Adrenal gland (tissue), 12 donors: ENCODE results near the gene IYD. TPM values are rescaled to one million over a fixed set of nuclear protein-coding genes. Genes with fewer than 3 reads are reported as not detected.

ENCODE experiments used
- DNase-seq, 7 donors: peaks; one replicate each; pipeline ENCODE4 v3.0.0-alpha.2; 2019 to 2020
- H3K27ac ChIP-seq, 5 donors: fragments of 200-600 bp; sonication (generic) in 4 of 5; 1 replicate in 3 of 5; 2 replicates in 2 of 5; pipeline versions ENCODE4 v1.5.1 to v1.8.0; 2016 to 2020; ENCODE audit warnings: mild to moderate bottlenecking in 1 of 5
- H3K27me3 ChIP-seq: fragments of 200-600 bp; 2 replicates; pipeline ENCODE4 v1.8.0; 2021
- H3K36me3 ChIP-seq, 2 donors: fragments of 200-600 bp; replicated peaks in 1 of 2; 1 replicate in 1 of 2; 2 replicates in 1 of 2; pipeline versions ENCODE4 v1.5.1 to v1.8.0; 2018 to 2022
- H3K4me1 ChIP-seq, 2 donors: fragments of 200-600 bp; replicated peaks in 1 of 2; 1 replicate in 1 of 2; 2 replicates in 1 of 2; pipeline versions ENCODE4 v1.5.1 to v1.8.0; 2018 to 2021
- H3K4me3 ChIP-seq, 4 donors: fragments of 200-600 bp; sonication (generic) in 3 of 4; one replicate each; pipeline ENCODE4 v1.5.1; 2016 to 2018
- H3K9me3 ChIP-seq, 3 donors: fragments of 200-600 bp; sonication (generic) in 1 of 3; replicated peaks in 1 of 3; 1 replicate in 2 of 3; 2 replicates in 1 of 3; pipeline versions ENCODE4 v1.5.1 to v1.8.0; 2016 to 2021
- POLR2A ChIP-seq, 2 donors: fragments of 450-650 bp; IDR thresholded peaks; one replicate each; pipeline ENCODE4 v1.6.1; 2017; ENCODE audit warnings: antibody characterized with exemption in 2 of 2, mild to moderate bottlenecking in 2 of 2, moderate library complexity in 1 of 2
- WGBS, 4 donors: extraction: QIAGEN DNeasy Blood & Tissue Kit in 2 of 4; methylation state at CpG; one replicate each; pipeline versions ENCODE4 v1.1.5 to v1.1.7; 2013 to 2017; 5-methylcytosine and 5-hydroxymethylcytosine counted together
- intact Hi-C, 2 donors: fragments of 100-400 bp; cut with DNase I; formaldehyde crosslinking; loops; one replicate each; pipeline versions ENCODE4 v1.14.1 to v1.15.0; 2022 to 2023
- polyA plus RNA-seq, 3 donors: library from polyadenylated mRNA; stranded (reverse); fragments of 200-250 nt in 2 of 3; fragments of 350-450 nt in 1 of 3; fragmentation: Illumina TruSeq in 1 of 3; extraction: RNeasy Lipid Tissue Mini Kit (QIAGEN cat#74804) in 1 of 3; gene quantifications; one replicate each; pipeline ENCODE4 v1.2.3, GENCODE V29; 2013 to 2014
- total RNA-seq, 9 donors: library from RNA; depleted of rRNA in 4 of 9; stranded (reverse); fragments of >200 nt in 4 of 9; fragments of 120-200 nt in 1 of 9; fragmentation: NEBNext Ultra II Directional in 1 of 9; extraction: Animal tissue kit (Norgen Biotek cat#: 25700) in 1 of 9; gene quantifications; one replicate each; pipeline versions ENCODE4 v1.1.0 to v1.2.4, GENCODE V29; 2013 to 2023
- TF ChIP-seq, protein P1 (sequence below), 6 experiments: fragments of 450-650 bp in 4 of 6; fragments of 200-600 bp in 2 of 6; sonication (generic) in 1 of 6; IDR thresholded peaks; 1 replicate in 5 of 6; 2 replicates in 1 of 6; pipeline versions ENCODE4 v1.5.1 to v1.8.0; 2016 to 2021; ENCODE audit warnings: antibody characterized with exemption in 6 of 6, mild to moderate bottlenecking in 2 of 6, moderate library complexity in 1 of 6
- donor health status: healthy with polysubstance abuse.
- donor health status: Bipolar disorder and iron deficiency.
- donor health status: DM: yes; HTN: yes; CAD: no.
- donor health status: DM: no; HTN: no; CAD: no.
- donor health status: DM: no; HTN: no; CAD: no.
- donor health status: DM: yes; HTN: yes; CAD: no.

Gene IYD
- total and polyA plus RNA-seq, 12 donors, result 0.04 to 0.95 TPM; not detected in 10

GRCh38 chr6:150394899-150395295 lies 26.1 kb downstream of the IYD start:
- intact Hi-C loops, result loop anchor here in 1 of 2 donors (5.0 kb wide), 1 partner anchor 308 kb away; no protein-coding TSS in a partner anchor
- Histone ChIP-seq H3K27ac (no peak overlapping the region), H3K4me1 (no peaks in the 10 kb centered on the region), H3K4me3 (no peak overlapping the region), H3K9me3 (no peaks in the 10 kb centered on the region), H3K36me3 (no peaks in the 10 kb centered on the region), H3K27me3 (peaks cover 6% of the 10 kb centered on the region)
- no peak for DNase-seq
- 76 to 89% (median 82%) methylated on average over 3 of the region's 3 CpGs for WGBS, 4 donors
- TF ChIP-seq, protein P1, sequence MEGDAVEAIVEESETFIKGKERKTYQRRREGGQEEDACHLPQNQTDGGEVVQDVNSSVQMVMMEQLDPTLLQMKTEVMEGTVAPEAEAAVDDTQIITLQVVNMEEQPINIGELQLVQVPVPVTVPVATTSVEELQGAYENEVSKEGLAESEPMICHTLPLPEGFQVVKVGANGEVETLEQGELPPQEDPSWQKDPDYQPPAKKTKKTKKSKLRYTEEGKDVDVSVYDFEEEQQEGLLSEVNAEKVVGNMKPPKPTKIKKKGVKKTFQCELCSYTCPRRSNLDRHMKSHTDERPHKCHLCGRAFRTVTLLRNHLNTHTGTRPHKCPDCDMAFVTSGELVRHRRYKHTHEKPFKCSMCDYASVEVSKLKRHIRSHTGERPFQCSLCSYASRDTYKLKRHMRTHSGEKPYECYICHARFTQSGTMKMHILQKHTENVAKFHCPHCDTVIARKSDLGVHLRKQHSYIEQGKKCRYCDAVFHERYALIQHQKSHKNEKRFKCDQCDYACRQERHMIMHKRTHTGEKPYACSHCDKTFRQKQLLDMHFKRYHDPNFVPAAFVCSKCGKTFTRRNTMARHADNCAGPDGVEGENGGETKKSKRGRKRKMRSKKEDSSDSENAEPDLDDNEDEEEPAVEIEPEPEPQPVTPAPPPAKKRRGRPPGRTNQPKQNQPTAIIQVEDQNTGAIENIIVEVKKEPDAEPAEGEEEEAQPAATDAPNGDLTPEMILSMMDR (IDR thresholded peaks at IDR 0.05), result no peak
- no peak for TF ChIP-seq POLR2A (IDR thresholded peaks at IDR 0.05)

GRCh38 chr6:150395388-150396009 lies 26.7 kb downstream of the IYD start:
- TF ChIP-seq, protein P1 (IDR thresholded peaks at IDR 0.05), result peak; percentile 49 to 74 (median 62)
- no peak for TF ChIP-seq POLR2A (IDR thresholded peaks at IDR 0.05)
- intact Hi-C loops, result no loop called here
- DNase-seq, result peak; percentile 24 to 70 (median 47)
- Histone ChIP-seq H3K36me3 (no peaks in the 10 kb centered on the region), H3K4me1 (no peaks in the 10 kb centered on the region), H3K27ac (no peak overlapping the region), H3K4me3 (no peak overlapping the region), H3K9me3 (no peaks in the 10 kb centered on the region), H3K27me3 (peaks cover 6% of the 10 kb centered on the region)
- WGBS, 4 donors, result 46 to 51% (median 48%) methylated on average over 12 of the region's 12 CpGs

DNA sequence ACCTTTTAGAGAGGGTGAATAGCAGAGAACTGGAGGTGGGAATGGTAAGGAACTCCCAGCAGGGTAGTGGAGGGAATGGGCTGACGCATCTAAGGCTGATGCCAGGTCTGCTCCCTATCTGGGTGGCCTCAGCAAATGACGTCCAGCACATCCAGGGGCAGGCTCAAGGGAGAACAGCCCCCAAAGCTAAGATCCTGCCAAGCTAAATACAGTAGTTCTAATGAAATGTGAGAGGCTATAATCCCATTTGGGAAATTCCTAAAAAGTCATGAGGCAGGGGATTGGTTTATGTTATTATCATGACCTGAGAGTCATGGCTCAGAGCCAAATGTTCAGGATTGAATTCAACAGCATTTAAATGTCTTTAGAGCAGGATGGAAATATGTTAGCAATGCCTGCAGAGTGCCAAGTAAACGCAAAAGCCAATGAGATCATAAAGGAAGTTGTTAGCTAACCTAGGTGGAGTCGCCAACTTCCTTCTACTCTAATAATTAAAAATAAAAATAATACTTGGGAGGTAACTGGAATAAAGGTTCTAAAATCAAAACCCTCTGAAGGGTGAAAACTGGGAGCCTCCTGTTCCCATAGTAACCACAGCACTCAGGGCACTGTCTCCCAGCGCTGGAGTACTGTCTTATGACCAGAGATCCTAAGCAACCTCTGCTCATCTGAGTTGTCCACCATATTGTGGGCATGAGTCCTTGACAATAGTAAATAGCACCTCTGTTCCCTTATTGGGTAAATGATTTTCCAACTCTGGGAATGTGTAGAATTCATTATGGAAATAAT lies 34.8 kb downstream of the IYD start:
- H3K9me3 ChIP-seq, result no peaks in the 10 kb centered on the region
- H3K27me3 ChIP-seq, result no peaks in the 10 kb centered on the region
- intact Hi-C loops, result no loop called here
- TF ChIP-seq, protein P1 (IDR thresholded peaks at IDR 0.05), result no peak
- DNase-seq, result peak in 4 of 7 donors; percentile 31 to 68 (median 38)
- WGBS, 4 donors, result 39 to 45% (median 43%) methylated on average over 5 of the region's 5 CpGs
- H3K4me1 ChIP-seq, result no peaks in the 10 kb centered on the region
- H3K36me3 ChIP-seq, result no peaks in the 10 kb centered on the region
- H3K27ac ChIP-seq, result peak overlapping the region in 1 of 5 donors; percentile 13
- H3K4me3 ChIP-seq, result no peak overlapping the region

DNA sequence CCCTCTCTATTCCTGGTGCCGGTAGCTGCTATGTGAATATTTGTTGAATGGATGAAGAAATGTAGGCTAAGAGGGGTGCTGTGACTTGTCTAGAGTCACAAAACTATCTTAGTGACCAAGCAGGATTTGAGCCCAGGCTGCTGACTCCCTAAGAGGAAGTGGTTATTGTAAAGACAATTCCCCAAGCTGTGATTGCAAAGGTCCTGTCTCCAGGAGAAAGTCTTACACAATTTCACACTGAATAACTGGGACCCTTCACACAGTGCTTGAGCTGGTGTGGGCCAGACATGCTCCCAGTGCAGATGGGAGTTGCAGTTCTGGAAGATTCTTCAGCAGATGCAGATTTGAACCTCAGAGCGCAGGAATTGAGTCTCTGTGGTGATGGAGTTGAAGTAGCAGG lies 38.1 kb downstream of the IYD start:
- Histone ChIP-seq H3K4me3 (no peak overlapping the region), H3K27ac (no peak overlapping the region), H3K9me3 (no peaks in the 10 kb centered on the region), H3K36me3 (no peaks in the 10 kb centered on the region), H3K4me1 (peaks cover 0 to 8% of the 10 kb centered on the region in 2 donors), H3K27me3 (no peaks in the 10 kb centered on the region)
- intact Hi-C loops, result no loop called here
- DNase-seq, result no peak
- WGBS, 4 donors, result 34 to 42% (median 37%) methylated on average over 2 of the region's 2 CpGs
- TF ChIP-seq, protein P1 (IDR thresholded peaks at IDR 0.05), result no peak
- no peak for TF ChIP-seq POLR2A (IDR thresholded peaks at IDR 0.05)
